T1000 (cell line): ENCODE data around the gene ADAM23.

Experiments used
- DNase-seq: peaks from one replicate; lab custom pipeline; 2025; ENCODE audit warnings: mixed read lengths; lab: John Stamatoyannopoulos, UW

The ADAM23 gene

GRCh38 chr2:206511283-206511682, 68.0 kb downstream of the ADAM23 start:
- no peak for DNase-seq

DNA sequence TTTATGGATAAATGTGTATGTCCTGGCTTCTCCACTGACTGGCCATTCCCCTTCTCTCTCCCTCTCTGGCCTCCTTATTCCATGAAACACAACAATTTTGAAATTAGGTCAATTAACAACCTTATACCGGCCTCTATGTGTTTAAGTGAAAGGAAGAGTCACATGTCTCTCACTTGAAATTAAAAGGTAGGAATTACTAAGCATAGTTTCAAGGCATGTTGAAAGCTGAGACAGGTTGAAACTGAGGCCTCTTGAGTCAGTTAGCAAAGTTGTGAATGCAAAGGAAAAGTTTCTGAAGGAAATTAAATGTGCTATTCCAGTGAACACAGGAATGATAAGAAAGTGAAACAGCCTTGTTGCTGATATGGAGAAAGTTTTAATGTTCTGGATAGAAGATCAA, 69.7 kb downstream of the ADAM23 start:
- DNase-seq: no peak

DNA sequence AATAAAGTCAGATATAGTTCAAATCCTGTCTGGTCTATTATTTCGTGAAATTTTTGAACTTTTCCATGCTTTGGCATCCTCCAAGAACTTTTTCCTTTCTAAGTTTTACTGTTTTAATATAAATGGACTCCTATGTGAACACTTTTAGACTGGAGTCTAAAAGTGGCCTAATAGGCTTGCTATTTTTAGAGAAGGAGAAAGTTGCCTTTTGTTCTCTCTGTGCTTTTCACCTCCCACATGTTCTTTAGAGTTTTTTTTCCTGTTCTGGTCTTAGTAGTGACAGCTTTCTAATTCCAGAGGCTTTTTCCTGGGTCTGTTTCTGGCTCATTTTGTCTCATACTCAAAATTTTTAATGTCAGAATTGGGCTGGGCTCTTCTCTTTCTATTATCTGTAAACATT, 72.2 kb downstream of the ADAM23 start:
- DNase-seq: no peak

- no peak for DNase-seq
Measured at GRCh38 chr2:206518997-206519396, 75.7 kb downstream of the ADAM23 start.

DNA sequence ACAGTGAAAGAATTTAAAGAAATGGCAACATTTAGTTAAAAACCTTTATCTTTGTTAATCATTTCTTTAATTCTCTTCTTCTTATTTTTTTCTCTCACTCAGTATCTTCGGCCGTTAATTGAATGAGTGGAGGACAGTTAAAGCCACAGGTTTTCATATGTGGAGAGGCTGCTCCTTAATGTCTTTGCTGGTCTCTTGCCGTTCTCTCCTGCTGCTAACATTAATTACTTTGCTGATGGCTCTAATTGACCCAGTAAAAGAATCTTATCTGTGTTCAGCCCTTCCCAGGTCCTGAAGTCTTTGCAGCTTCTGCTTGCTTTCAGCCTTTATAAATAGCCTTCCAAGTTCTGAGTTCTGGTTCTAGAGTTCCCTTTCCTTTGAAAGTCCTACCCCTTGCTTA, 77.1 kb downstream of the ADAM23 start:
- no peak for DNase-seq

DNA sequence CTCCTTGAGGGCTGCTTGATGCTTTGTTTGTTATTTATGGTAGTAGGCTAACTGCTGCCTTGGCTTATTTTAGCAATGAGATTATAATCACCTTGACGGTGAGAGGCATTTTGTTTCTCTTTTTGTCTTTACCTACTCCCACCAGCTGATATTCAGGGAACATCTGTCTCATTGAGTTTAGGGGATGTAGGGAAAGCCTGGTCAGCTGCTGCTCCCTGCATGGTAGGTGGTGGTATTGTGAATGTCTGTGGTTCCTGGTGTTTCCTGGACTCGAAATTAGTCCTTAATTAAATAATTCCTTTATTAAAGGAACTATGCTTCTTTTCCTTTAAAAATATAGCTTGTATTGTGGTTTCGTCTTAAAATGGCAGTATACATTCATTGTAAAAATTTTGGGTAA, 77.8 kb downstream of the ADAM23 start:
- no peak for DNase-seq

GRCh38 chr2:206521612-206522011, 78.3 kb downstream of the ADAM23 start:
- DNase-seq: no peak

DNA sequence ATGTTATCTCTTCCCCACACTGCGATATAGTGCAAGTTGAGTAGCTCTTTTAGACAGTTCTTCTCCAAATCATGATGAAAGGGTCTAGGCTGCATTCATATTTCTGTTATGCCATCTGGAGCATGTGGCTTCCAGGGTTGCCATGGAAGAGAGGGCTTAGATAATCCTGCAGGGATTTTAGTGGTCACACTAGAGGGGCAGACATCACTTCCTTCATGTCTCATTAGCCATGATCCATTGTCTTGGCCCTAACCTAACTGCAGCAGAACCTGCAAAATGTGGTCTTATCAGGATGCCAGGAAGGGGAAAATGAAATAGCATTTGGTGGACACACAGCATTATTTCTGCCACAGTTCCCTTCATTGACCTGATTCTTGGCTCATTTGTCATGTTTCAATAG, 83.1 kb downstream of the ADAM23 start:
- DNase-seq: no peak

GRCh38 chr2:206527153-206527552, 83.8 kb downstream of the ADAM23 start:
- DNase-seq: no peak

DNA sequence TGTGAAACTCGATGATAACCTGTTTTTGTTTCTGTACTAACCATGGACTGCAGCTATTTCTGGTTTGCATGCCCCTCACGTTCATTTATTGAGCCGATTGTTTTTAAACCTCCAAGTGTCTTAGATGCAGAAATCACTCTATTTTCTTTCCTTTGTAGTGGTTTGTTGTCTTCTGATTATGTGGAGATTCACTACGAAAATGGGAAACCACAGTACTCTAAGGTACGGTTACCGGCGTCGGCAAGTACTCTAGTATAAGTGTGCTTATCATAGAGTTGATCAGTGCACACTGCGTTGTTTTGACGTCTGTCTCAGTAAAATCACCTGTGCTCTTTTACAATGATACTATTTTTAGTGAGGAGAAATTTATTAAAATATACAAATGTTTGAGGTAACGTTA, 87.4 kb downstream of the ADAM23 start:
- no peak for DNase-seq

- DNase-seq: no peak
Measured at GRCh38 chr2:206531996-206532543, 88.7 kb downstream of the ADAM23 start.

DNA sequence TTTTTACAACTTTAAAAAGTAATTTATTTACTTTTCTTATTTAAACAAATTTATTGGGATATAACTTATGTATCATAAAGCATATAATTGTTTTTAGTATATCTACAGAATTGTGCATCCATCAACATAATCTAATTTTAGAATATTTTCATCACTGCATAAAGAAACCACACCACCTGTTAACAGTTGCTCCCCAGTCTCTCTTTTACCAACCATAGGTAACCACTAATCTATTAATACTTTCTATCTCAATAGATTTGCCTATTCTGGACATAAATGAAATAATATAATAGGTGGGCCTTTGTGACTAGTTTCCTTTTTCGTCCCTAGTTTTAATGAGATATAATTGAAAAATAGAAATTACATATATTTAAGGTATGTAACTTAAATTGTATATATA, 90.6 kb downstream of the ADAM23 start:
- DNase-seq: no peak

DNA sequence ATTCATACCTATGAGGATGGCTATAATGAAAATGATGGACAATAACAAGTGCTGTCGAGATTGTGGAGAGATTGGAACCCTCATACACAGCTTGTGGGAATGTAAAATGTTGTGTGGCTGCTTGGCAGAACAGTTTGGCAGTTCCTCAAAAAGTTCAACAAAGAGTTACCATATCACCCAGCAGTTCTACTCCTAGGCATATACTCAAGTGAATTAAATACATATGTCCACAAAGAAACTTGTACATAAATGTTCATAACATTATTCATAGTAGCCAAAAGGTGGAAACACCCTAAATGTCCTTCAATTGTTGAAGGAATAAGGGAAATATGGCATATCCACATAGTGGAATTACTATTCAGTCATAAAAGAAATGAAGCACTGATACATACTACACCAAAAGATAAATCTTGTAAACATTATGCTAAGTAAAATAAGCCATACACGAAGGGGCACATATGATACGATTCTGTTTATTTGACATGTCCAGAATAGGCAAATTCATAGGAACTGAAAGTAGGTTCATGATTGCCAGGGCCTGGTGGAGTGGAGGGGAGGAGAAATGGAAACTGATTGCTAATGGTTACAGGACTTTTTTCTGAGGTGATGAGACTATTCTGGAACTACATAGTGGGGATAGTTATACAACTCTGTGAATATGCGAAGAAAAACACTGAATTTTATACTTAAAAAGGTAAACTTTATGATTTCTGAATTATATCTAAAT, 92.1 kb downstream of the ADAM23 start:
- DNase-seq: no peak

DNA sequence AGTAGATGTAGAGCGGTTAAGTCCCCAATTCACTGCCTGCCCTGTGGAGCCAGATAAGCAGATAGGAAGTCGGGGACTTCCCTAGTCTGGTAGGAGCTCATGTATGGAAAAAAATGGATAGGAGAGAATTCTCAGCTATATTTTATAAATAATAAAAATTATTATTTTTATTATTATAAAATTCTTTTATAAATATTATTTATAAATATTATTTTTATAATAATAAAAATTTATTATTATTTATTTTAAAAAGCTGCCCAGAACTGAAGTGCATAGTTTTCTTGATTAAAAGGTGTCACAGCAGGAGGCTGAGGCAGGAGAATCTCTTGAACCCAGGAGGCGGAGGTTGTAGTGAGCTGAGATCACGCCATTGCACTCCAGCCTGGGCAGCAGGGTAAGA, 97.4 kb downstream of the ADAM23 start:
- DNase-seq: no peak

DNA sequence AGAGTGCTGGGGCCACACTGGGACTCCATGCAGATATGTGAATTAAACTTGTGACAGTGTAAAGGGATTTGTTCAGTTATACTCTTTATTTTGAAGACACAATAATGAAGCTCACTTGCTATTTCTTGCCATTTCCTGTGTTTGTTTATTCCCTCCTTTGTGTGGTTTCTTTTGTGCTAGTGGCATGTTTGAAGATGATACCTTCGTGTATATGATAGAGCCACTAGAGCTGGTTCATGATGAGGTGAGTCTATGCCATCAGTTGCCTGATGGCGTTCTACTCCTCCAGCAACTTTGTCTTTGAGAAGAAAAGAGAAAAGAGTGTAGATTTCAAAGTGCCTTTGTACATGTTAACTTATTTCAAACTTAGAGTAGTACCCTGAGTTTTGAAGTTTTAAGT, 99.7 kb downstream of the ADAM23 start:
- DNase-seq: no peak

DNA sequence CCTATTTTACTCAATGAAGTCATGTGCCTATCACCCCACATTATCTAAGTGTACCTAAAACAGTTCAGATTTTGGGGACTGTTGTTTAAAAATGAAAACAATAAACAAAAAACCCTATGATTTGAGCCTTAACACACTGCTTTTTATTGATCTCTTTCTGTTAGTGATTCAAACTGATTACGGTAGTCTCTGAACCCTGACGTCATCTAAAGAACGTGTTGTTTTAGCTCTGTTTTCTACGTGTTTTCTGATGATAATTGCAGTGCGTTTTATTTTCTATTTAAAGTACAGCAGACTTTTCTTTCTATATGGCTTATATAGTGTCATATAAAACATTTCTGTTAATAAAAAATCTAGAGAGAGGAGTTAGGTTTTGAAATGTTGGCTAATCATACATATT, 105.1 kb downstream of the ADAM23 start:
- DNase-seq: no peak

GRCh38 chr2:206555721-206556120, 112.4 kb downstream of the ADAM23 start:
- DNase-seq: no peak

DNA sequence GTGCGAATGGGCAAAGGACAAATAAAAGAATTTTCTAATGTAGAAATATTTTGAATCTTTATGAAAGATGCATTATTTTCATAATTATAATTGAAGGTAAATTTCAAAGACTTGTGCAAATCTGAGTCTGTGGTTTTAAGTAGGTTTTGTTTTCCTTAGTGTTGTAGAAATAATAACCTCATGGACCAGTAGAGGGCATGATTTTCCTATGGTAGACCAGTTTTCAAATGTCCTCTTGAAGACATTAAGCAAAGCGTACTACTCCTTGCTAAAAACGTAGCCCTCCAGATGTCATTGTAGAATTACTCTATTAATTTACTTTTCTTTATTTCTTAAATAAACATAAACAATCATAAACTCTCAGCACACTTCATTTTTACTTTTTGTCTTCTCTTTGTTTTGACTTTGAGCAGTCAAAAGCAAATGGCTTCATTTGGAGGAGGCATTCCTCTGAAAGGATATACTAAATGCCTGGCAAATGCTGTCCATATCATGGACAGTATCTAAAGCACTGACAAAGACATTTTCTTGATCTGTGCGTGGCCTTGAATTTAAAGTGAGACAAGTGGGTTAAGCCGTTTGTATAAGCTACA, 113.1 kb downstream of the ADAM23 start:
- no peak for DNase-seq

DNA sequence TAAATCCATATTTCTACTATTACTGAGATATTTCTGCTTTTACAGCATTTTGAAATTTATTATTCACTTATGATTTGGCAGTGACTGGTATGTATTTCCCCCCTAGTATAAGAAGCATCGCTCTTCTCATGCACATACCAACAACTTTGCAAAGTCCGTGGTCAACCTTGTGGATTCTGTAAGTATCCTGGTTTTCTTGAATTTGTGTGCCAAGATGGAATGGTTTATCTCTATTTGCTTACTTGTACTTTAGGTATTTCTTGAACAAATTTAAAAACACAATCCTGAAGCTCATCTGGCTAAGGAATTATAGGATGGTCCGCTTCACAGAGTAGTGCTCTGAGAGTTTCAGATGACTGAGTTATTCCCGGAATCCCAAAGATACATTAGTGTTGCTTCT, 114.0 kb downstream of the ADAM23 start:
- no peak for DNase-seq

DNA sequence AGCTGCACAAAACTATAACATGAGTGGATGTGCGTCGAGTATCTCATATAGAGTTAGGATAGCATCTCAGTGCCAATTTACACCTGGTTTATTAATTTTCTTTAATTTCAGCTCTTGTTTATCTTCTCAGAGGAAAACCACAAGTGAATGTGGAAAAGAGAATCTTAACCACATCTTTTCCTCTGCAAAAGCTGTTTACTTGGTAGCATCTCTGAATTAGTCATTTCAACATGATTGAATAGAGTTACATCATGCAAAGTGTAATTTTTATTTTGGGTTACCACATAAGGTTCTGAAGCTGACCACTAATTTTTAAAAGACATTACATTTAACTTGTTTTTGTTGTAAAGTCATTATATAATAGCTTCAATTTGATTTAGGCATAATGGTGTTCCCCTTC, 115.2 kb downstream of the ADAM23 start:
- DNase-seq: no peak

- DNase-seq: no peak
Measured at GRCh38 chr2:206561962-206562361, 118.6 kb downstream of the ADAM23 start.

- no peak for DNase-seq
Measured at GRCh38 chr2:206562375-206562774, 119.0 kb downstream of the ADAM23 start.

DNA sequence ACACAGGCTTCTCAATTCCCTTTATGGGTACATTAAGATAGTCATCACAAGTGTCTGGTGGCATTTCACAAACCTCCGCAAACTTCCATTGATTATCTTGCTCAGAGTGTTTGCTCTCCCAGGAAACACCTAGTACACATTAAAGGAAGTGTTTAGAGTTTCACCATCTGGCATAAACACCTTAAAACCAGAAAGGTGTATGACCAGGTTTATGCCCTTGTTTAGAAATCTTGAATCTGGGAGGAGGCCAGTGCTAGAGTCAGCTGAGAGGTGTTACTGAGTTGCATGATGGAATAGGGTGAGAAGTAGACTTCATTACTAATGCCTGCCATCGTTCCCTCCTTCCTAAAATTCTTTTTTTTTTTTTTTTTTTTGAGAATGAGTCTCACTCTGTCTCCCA, 120.0 kb downstream of the ADAM23 start:
- no peak for DNase-seq

DNA sequence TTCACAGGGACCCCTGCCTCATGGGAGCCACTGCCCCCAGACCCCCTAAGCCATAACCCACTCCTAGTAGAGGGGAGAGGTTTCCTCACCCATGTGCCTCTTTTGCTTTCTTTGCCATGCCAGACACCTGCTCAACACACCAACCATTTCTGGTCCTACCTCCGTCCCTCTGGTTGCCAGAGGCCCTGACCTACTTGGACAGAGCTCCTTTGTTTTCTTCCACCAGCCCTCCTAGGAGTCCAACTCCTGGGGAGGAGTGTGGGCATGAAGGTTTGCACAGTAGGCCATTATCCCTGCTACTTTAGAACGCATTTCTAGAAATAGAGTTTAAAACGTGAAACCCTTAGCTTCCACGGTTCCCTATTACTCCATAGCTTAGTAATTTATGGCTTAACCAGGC, 122.3 kb downstream of the ADAM23 start:
- DNase-seq: no peak
